ENCODE data around the gene AP1G2. TPM values are rescaled to one million over a fixed set of nuclear protein-coding genes. Genes with fewer than 3 reads are reported as not detected.

Gene AP1G2
- total RNA-seq, 1 donor from 2014 or later = 56.2 TPM

GRCh38 chr14:23564181-23564812, 3.3 kb downstream of the AP1G2 start:
- no peak for DNase-seq (ENCODE audit: low spot score in 2 of 2)
- Histone ChIP-seq H3K4me3 (no peak overlapping the region), H3K27ac (no peak overlapping the region), H3K27me3 (no peaks in the 10 kb centered on the region), H3K4me1 (peaks cover 0 to 8% of the 10 kb centered on the region in 2 donors), H3K36me3 (peaks cover 0 to 8% of the 10 kb centered on the region in 2 donors), H3K9me3 (no peaks in the 10 kb centered on the region)
- intact Hi-C loops (cut with DNase I) = loop anchor here (10.0 kb wide), 1 partner anchor 801 kb away; the partner anchor contains the start of gene NFATC4
- no peak for TF ChIP-seq CTCF (IDR thresholded peaks at IDR 0.05)

GRCh38 chr14:23563473-23564180, 4.0 kb downstream of the AP1G2 start:
- DNase-seq (ENCODE audit: low spot score in 2 of 2) = no peak
- no peak for TF ChIP-seq CTCF (IDR thresholded peaks at IDR 0.05)
- Histone ChIP-seq H3K4me1 (peaks cover 0 to 8% of the 10 kb centered on the region in 2 donors), H3K27ac (no peak overlapping the region), H3K36me3 (peaks cover 0 to 10% of the 10 kb centered on the region in 2 donors), H3K4me3 (no peak overlapping the region), H3K9me3 (no peaks in the 10 kb centered on the region), H3K27me3 (no peaks in the 10 kb centered on the region)
- intact Hi-C loops (cut with DNase I) = loop anchor here (10.0 kb wide), 1 partner anchor 801 kb away; the partner anchor contains the start of gene NFATC4

GRCh38 chr14:23562822-23563472, 4.6 kb downstream of the AP1G2 start:
- intact Hi-C loops (cut with DNase I) = loop anchor here (1.0 to 10.0 kb wide), 2 partner anchors 85 to 802 kb away; partner anchors contain the start of gene NFATC4
- H3K9me3 ChIP-seq = no peaks in the 10 kb centered on the region
- peaks cover 0 to 8% of the 10 kb centered on the region in 2 donors for H3K4me1 ChIP-seq
- no peaks in the 10 kb centered on the region for H3K27me3 ChIP-seq
- H3K36me3 ChIP-seq = peaks cover 0 to 10% of the 10 kb centered on the region in 2 donors
- H3K27ac ChIP-seq = no peak overlapping the region
- no peak for DNase-seq (ENCODE audit: low spot score in 2 of 2)
- no peak overlapping the region for H3K4me3 ChIP-seq
- peak; percentile 77 to 92 (median 90) for TF ChIP-seq CTCF (IDR thresholded peaks at IDR 0.05)

GRCh38 chr14:23561873-23562821, 5.4 kb downstream of the AP1G2 start:
- Histone ChIP-seq H3K27ac (peak overlapping the region in 1 of 2 donors; percentile 4), H3K36me3 (peaks cover 0 to 10% of the 10 kb centered on the region in 2 donors), H3K4me1 (peaks cover 0 to 10% of the 10 kb centered on the region in 2 donors), H3K4me3 (no peak overlapping the region), H3K27me3 (no peaks in the 10 kb centered on the region), H3K9me3 (no peaks in the 10 kb centered on the region)
- intact Hi-C loops (cut with DNase I) = loop anchor here (1.0 to 10.0 kb wide), 2 partner anchors 84 to 803 kb away; partner anchors contain the start of gene NFATC4
- no peak for DNase-seq (ENCODE audit: low spot score in 2 of 2)
- no peak for TF ChIP-seq CTCF (IDR thresholded peaks at IDR 0.05)

- H3K27me3 ChIP-seq = no peaks in the 10 kb centered on the region
- H3K27ac ChIP-seq = no peak overlapping the region
- H3K4me1 ChIP-seq = peaks cover 0 to 13% of the 10 kb centered on the region in 2 donors
- DNase-seq (ENCODE audit: low spot score in 2 of 2) = no peak
- peaks cover 0 to 10% of the 10 kb centered on the region in 2 donors for H3K36me3 ChIP-seq
- intact Hi-C loops (cut with DNase I) = loop anchor here (10.0 kb wide), 1 partner anchor 804 kb away; the partner anchor contains the start of gene NFATC4
- TF ChIP-seq CTCF (IDR thresholded peaks at IDR 0.05) = no peak
- H3K9me3 ChIP-seq = no peaks in the 10 kb centered on the region
- H3K4me3 ChIP-seq = no peak overlapping the region
Measured at GRCh38 chr14:23561259-23561658, 6.3 kb downstream of the AP1G2 start.

Data from ascending aorta (tissue), 2 donors.